T-helper 9 cell (primary cell): ENCODE results near the gene E2F4.

Experiments
- DNase-seq: peaks from one replicate; pipeline ENCODE4 v3.0.0-alpha.2; 2020

The E2F4 gene

DNA sequence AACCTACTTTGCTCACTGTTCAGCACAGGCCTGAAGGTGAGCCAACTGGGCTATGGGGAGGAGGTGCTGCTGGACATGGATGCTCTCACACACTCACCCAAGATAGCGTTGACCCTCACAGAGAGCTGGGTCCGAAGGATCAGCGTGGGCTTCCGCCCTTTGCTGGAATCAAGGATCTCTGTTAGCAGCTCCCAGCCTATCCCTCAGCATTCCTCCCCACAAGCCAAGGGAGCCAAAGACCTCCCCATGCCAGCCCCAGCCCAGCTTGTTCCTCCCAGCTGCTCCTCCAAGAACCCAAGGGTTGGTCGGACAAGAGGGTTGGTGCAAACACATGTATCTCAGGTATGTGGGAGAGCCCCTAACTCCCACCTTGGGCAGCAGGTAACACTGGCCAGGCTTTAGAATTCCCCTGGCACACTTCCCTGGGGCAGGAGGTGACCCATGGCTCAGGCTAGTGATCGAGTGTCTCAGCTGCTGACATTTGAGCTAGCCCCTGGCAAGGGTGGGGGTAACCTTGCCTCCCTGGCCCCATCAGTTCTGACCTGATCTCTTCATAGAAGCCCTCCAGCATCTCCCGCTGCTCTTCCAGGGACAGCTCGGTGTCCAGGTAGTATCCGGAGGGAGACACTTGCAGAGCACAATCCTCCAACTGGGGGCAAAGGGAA lies 47.0 kb downstream of the E2F4 start:
- DNase-seq: no peak

DNA sequence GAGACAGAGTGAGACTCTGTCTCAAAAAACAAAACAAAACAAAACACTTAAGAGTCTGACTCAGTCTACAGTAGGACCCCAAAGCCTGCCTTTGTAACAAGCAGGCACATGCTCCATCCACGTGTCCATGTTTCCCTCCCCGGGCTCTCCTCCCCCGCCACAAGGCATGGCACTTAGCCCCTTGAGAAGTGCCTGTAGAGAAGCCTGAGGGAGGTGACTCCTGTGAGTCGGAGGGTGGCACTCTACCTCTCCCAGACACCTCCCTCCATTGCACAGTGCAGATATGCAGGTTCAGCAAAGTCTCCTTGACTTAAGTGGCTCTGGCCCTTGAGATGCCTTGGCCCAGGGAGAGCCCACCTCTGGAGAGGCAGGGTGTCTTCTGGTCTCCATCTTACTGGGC lies 48.6 kb downstream of the E2F4 start:
- DNase-seq: no peak

DNA sequence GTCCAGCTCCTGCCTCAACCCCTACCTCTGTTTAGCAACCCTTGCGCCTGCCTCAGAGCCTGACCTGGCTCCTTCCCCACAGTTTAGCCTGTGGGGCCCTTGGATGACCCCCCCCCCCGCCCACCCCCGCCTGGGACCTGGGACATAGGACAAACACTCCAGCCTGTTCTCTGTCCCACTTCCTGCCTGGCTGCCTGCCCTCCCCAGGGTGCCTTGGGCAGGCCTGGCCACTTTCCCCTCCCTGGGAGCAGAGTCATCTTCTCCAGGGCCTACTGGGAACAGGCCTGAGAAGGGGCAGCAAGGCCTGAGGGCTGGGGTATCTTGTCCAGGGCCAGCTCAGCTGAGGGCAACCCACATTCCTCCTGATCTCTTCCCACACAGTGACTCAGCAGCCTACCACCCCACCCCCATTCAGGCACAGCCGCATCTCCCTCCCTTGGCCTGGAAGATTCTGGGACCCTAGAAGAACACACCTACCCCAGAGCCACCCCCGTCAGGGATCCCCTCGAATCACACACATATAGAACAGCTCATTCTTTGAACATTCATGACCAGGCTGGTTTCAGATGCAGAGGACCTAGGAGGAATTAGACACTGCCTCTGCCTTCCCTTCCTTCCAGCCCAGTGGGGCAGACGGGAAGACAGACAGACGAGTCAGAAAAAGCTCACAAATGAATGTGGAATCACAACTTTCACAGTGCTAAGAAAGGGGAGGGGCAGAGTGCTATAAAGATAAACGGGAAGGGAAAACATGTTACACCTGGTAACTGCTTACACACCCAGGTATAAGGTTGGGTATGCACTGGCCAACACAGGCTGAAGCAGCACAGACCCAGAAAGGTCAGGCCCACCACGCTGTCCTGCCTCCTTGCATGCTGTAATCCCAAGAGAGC lies 49.3 kb downstream of the E2F4 start:
- DNase-seq: no peak

DNA sequence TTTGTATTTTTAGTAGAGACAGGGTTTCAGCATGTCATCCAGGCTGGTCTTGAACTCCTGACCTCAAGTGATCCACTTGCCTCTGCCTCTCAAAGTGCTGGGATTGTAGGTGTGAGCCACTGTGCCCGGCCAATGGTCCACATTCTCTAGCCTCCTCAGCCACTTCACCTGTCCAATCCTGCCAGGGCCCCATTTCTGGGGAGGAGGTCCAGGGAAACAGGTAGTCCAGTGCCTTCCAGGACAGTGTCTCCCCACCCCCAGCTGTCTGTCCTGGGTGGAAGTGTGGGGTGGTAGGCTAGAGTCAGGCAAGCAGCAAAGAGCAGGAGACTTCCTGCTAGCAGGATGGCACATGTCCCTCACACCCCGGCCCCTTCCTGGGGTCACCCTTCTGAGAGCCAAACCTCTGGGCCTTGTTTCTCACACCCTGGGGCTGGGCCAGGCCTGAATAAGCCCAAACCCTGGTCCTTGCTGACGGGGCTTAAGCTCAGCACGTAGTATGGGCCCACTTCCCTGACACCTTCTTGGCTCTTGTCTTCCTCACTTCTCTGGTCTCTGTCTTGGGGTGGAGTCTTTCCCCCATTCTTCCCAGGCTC lies 50.3 kb downstream of the E2F4 start:
- no peak for DNase-seq

DNA sequence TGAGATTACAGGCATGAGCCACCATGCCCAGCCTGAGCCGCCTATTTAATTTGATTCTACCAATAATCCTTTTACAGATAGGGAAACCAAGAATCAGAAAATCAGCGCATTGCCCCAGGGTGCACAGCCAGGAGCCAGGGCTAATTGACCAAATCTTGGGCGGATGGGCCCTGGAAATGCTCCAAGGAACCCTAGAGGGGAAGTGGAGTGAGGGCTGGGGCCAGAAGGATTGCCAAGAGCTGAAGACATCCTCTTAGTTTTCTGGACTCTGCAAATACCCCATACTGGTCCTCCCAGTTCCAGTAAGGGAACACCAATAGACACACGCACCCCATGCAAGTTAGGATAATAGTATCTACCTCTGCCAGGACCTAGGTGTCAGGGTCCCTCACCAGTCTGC lies 51.5 kb downstream of the E2F4 start:
- no peak for DNase-seq

DNA sequence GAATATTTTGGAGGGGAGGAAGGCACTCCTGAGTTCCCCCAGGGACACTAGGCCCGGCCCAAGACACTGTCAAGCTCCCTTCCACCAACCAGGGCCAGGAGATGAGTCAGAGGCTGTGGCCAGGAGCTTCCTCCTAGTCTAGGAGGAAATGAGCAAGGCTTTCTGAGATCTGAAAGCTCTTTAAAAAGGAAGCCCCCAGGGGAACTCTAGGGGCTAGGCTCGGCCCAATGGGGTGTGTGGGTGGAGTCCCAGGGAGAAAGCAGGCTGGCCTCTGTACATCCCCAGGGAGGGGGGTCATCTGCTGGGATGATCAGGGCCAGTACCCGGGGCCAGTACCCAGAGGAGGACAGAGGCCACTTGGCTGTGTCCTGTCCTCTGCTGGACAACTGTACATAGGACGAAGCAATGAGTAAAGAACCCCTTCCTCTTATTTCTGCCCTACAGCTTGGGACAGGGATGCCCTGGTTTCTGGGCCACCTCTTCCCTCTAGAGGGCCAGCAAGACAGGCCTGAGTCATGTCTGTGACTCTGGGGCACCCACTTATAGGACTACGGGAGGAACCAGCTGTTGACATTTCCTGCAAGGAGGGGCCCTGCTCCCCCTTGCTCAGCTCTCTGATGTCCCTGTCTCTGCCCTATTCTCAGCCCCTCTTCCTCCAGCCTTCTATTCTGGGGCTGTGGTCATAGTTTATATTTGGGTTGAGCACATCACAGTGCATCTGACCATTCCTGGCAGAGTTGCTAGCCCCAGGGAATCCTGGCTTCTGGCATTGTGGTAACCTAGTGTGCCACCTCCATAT lies 52.6 kb downstream of the E2F4 start:
- peak; percentile 71 for DNase-seq

DNA sequence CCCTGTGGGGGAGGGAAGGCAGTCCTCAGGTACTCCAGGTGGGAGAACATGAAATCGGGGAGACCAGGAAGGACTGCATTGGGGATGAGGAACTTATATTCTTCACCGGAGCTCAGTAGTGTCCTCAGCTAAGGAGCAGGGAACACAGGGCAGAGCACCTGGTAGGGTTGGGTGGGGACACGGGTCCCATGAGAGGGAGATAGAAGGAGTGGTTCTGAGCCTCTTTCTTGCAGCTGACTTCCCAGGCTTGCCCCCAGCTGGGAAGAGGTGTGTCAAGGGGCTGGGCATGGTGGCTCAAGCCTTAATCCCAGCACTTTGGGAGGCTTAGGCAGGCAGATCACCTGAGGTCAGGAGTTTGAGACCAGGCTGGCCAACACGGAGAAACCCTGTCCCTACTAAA lies 53.2 kb downstream of the E2F4 start:
- DNase-seq: no peak

DNA sequence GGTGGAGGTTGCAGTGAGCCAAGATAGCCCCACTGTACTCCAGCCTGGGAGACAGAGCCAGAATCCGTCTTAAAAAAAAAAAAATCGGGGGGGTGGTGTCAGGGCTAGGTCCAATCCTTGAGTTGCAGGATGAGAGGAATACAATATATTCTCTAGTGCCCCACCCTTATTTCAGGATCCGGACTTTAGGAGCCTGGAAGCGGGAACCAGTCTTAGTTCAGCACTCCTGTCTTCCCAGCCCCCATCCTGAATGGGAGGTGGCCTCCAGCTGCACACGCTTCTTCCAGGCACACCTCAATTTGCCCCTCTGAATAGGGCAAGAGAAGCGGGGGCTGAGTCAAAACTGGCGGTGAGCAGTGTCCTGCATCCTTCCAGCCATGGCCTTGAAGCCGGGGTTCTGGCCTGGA lies 53.7 kb downstream of the E2F4 start:
- no peak for DNase-seq

DNA sequence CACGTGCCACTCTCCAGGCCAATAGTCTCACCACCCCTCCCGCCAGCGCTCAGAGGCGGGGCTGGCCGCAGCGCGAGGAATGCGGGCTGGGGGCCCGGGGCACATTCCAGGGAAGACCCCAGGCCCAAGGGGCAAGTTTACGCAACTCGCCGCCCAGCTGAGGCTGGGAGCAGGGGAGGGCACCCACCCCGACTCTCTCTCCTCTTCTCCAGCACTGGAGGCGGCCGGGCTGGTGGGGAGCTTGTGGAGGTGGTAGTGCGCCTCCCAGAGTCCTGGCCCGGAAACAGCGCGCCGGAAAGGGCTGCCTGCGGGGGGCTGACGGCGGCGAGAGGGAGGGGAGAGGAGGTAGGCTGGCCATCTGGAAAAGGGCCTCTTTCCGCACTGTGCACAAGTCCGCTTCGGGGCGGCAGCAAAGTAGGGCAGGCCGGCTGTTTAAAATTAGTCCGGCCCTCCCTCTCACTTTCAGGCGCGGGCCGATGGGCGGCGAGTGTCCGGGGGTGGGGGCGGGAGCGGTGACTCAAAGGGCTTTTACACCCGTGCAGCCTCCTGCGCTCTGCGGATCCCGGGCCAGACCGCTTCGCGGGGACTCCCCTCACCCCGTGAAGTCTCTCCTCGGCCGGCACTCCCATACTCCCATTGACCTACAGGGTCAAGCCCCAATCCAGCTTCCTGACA lies 54.3 kb downstream of the E2F4 start:
- peak; percentile 44 for DNase-seq

DNA sequence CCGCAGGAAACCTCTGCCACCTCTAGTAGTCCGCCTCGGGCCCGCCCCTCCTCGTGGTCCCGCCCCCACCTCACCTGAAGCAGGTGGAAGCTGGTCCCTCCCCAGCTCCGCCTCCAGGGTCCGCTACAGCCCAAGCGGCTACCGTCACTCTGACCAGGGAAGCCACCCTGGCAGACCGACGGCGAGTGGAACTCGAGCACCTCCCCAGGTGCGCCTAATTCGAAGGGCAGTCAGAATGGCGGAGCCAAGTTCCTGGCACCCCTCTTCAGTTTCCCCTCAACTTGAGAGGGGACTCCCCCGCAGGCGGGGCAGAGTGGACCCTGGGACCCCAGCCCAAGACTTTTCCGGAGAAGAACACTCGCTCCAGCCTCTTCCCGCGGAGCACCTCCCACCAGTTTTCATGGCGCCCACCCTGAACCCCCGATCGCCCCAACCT lies 54.8 kb downstream of the E2F4 start:
- DNase-seq: no peak

DNA sequence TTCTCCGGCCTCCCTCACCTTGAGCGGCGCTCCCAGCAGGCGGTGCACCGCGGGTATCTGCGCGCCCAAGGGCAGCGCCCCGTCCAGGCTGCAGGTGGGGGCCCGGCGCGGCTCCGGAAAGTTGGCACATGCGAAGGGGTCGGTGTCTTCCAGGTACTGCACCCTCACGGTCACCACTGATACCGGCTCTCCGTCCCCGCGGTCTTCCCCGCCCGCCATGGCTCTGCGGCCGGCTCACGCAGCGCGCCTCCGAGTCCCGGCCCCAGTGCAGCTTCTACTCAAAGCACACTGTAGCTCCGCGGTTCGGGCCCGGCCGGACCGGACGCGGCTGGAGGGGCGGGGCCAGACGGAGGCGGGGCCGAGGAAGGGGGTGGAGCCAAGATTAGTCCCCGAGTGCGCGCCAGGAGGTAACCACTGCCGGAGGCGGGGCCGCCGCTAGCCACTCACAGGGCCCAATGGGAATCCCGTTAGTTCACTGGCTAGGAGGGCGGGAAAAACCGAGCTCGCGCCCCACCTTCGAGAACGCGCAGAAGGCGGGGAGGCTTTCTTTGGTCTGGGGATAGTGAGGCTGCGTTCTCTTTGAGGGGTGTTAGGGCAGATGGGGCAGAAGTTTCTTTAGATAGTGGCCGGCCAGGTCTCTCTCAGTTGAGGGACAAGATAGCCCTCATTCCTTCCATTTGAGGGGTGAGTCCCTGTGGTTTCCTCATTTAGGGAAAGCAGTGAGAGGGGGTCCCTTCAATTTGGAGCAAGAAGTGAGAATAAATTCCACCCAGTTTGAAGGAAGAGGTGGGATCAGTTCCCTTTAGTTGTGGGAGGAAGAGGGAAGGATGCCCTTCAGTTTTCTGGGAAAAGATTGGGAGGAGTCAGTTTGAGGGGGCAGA lies 55.5 kb downstream of the E2F4 start, which contains the start of gene FHOD1:
TSS of gene FHOD1 (minus strand) at position 290 of the 881 bp plus-strand sequence. CDS start at position 219, 71 bp downstream.
- peak; percentile 95 for DNase-seq

DNA sequence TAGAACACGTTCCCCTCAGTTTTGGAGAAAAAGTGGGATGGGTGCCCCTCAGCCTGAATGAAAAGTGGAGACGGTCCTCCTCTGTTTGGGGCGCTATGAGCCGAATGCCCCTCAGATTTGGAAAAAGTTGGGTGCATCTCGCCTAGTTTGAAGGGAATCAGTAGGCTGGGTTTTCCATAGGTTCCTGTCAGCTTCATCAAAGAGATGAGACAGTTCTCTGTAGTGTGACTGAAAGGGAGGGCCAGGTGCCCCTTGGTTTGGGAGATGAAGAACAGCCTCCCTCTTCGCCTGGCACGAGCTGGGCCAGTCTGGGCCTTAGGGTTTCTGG lies 56.1 kb downstream of the E2F4 start:
- DNase-seq: no peak
